ENCODE results near the gene VPS52.
"Not testable (repeated sequence)": the region's sequence is repeated elsewhere in the genome, so short reads cannot be mapped to it uniquely, and the experiment has no call there.

VPS52 gene

DNA sequence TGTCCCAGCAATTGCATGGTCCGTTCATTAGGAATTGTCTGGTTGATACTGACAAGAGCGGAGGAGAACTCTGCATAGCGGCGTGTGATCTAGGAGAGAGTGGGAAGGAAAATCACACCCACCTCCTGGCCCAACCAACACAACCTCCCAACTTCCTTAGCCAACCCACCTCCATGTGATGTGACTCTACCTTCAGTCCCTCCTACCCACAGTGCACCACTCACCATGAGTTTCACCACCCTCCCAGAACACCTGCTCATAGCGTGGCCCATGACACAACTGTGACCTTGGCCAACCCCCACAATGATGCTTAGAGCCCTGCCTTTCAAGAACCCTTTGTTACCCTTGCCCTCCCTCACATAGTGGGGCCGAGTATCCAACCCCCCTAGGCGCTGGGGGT is 7.7 kb downstream of the VPS52 start:
- H3K36me3 ChIP-seq (ENCODE audit: insufficient read depth, low read length), result no peaks in the 10 kb centered on the region; the same call in 1 of the 2 replicates
- no peak overlapping the region for H3K9ac ChIP-seq (ENCODE audit: low read depth, low read length)

DNA sequence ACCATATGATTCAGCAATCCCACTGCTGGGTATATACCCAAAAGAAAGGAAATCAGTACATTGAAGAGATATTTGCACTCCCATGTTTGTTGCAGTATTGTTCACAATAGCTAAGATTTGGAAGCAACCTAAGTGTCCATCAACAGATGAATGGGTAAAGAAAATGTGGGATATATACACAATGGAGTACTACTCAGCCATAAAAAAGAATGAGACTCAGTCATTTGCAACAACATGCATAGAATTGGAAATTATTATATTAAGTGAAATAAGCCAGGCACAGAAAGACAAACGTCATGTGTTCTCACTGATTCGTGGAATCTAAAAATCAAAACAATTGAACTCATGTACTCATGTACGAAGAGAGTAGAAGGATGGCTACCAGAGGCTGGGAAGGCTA is 9.2 kb downstream of the VPS52 start:
- H3K36me3 ChIP-seq (ENCODE audit: insufficient read depth, low read length); H3K9ac ChIP-seq (ENCODE audit: low read depth, low read length); H3K4me1 ChIP-seq (ENCODE audit: insufficient read depth, low read length); H3K9me3 ChIP-seq (ENCODE audit: control insufficient read depth, insufficient read depth, low read length): not testable (repeated sequence)

More for the DNA sequence above, 7.7 kb downstream of the VPS52 start:
- Histone ChIP-seq H3K4me1 (ENCODE audit: insufficient read depth, low read length) (no peaks in the 10 kb centered on the region), H3K9me3 (ENCODE audit: control insufficient read depth, insufficient read depth, low read length) (no peaks in the 10 kb centered on the region)

DNA sequence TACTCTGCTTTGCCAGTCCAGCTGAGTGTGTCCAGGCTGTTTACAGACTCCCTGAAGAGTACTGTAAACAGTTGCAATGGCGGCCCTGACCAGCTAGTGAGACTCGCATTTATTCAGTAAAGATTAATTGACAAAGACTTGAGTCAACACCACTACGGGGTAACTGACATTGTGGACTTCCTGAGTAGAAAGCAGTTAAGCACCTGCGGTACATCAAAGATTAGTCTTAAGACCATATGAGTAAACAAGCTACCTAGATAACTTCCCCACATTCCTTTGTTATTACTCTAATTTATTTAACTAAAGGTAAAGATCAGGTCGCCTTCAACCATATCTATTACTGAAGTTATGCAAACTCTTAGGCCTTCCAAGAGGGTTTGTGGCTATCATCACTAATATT is 12.6 kb downstream of the VPS52 start:
- Histone ChIP-seq H3K36me3 (ENCODE audit: insufficient read depth, low read length) (no peaks in the 10 kb centered on the region; the same call in 1 of the 2 replicates), H3K9me3 (ENCODE audit: control insufficient read depth, insufficient read depth, low read length) (no peaks in the 10 kb centered on the region; the same call in 1 of the 2 replicates), H3K9ac (ENCODE audit: low read depth, low read length) (no peak overlapping the region), H3K4me1 (ENCODE audit: insufficient read depth, low read length) (no peaks in the 10 kb centered on the region)

DNA sequence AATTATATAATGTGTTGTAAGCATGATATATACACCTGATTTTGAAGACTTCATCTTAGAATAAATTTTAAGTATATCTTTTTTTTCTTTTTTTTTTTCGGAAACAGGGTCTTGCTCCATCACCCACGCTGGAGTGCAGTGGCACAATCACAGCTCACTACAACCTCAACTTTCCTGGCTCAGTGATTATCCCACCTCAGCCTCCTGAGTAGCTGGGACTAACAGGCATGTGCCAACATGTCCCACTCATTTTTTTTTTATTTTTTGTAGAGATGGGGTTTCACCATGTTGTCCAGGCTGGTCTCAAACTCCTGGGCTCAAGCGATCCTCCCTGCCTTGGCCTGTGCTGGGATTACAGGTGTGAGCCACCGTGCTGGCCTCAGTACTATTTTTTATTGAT is 17.1 kb downstream of the VPS52 start:
- peaks cover 6% of the 10 kb centered on the region; the same call in 1 of the 2 replicates for H3K4me1 ChIP-seq (ENCODE audit: insufficient read depth, low read length)
- H3K9me3 ChIP-seq (ENCODE audit: control insufficient read depth, insufficient read depth, low read length), result no peaks in the 10 kb centered on the region; the same call in 1 of the 2 replicates
- H3K36me3 ChIP-seq (ENCODE audit: insufficient read depth, low read length), result no peaks in the 10 kb centered on the region
- H3K9ac ChIP-seq (ENCODE audit: low read depth, low read length), result no peak overlapping the region

DNA sequence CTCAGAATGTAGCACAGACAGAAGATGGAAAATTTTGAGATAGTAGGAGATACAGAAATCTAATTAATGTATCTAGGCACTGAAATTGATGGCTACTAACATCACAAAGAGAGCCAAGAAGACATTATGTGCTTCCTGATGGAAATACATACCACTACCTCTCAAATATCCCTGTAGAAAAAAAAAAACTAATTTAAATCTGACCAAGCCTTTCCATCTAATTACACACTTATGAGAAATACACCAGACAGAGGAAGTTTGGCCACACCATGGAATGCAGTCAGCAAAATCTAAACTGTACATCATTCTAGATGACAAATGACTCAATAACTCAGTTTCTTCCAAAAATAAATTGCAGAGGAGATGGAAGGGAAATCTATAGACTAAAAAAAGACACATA is 18.9 kb downstream of the VPS52 start:
- H3K9ac ChIP-seq (ENCODE audit: low read depth, low read length), result no peak overlapping the region
- H3K4me1 ChIP-seq (ENCODE audit: insufficient read depth, low read length), result peaks cover 6% of the 10 kb centered on the region; the same call in 1 of the 2 replicates
- H3K9me3 ChIP-seq (ENCODE audit: control insufficient read depth, insufficient read depth, low read length), result no peaks in the 10 kb centered on the region; the same call in 1 of the 2 replicates
- no peaks in the 10 kb centered on the region for H3K36me3 ChIP-seq (ENCODE audit: insufficient read depth, low read length)

DNA sequence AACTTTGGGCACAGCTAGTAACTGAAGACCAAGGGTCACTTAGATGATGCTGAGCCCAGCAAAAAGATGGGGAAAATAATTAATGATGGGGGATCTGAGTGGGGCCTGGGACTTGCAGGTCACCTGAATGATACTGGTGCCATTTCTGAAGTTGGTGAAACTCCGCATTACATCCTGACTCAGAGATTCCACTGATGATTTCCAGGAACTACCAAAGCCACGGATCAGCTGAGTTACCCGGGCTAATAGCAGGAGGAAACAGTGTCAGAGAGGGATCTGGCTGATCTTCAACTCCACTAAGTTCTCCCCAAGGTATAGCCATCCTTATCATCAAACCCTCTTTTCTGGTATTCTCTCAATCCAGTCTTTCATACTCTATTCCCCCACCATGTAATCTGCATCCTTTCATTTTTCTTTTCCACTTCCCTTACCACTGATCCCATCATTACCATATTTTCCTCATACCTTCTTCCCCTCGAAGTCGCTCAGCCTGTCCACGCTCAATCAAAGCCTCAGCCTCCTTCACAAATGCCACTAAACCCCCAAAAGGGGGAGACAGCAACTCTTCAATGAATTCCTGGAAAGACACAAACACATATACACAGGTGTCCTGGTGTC is 20.2 kb downstream of the VPS52 start:
- Histone ChIP-seq H3K4me1 (ENCODE audit: insufficient read depth, low read length) (peaks cover 6% of the 10 kb centered on the region; the same call in 1 of the 2 replicates), H3K36me3 (ENCODE audit: insufficient read depth, low read length) (no peaks in the 10 kb centered on the region), H3K9ac (ENCODE audit: low read depth, low read length) (no peak overlapping the region), H3K9me3 (ENCODE audit: control insufficient read depth, insufficient read depth, low read length) (no peaks in the 10 kb centered on the region; the same call in 1 of the 2 replicates)

DNA sequence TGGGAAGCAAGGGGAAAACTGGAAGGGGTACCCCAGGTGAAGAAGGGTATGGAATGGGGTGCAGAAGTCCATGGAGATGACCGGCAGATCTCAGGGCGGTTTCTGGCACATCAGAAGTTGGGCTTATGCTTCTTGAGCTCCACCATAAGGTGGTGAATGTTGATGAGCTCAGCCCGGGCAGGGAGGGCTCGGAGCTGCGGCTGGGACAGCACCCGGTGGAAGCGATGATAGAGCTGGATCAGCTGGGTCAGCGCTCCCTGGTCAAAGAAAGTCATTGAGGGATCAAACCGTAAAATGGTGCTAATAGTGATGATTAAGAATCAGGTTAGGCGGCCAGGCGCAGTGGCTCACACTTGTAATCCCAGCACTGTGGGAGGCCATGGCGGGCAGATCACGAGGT is 20.9 kb downstream of the VPS52 start:
- H3K36me3 ChIP-seq (ENCODE audit: insufficient read depth, low read length), result no peaks in the 10 kb centered on the region
- peaks cover 6% of the 10 kb centered on the region; the same call in 1 of the 2 replicates for H3K4me1 ChIP-seq (ENCODE audit: insufficient read depth, low read length)
- no peak overlapping the region for H3K9ac ChIP-seq (ENCODE audit: low read depth, low read length)
- H3K9me3 ChIP-seq (ENCODE audit: control insufficient read depth, insufficient read depth, low read length), result no peaks in the 10 kb centered on the region; the same call in 1 of the 2 replicates

DNA sequence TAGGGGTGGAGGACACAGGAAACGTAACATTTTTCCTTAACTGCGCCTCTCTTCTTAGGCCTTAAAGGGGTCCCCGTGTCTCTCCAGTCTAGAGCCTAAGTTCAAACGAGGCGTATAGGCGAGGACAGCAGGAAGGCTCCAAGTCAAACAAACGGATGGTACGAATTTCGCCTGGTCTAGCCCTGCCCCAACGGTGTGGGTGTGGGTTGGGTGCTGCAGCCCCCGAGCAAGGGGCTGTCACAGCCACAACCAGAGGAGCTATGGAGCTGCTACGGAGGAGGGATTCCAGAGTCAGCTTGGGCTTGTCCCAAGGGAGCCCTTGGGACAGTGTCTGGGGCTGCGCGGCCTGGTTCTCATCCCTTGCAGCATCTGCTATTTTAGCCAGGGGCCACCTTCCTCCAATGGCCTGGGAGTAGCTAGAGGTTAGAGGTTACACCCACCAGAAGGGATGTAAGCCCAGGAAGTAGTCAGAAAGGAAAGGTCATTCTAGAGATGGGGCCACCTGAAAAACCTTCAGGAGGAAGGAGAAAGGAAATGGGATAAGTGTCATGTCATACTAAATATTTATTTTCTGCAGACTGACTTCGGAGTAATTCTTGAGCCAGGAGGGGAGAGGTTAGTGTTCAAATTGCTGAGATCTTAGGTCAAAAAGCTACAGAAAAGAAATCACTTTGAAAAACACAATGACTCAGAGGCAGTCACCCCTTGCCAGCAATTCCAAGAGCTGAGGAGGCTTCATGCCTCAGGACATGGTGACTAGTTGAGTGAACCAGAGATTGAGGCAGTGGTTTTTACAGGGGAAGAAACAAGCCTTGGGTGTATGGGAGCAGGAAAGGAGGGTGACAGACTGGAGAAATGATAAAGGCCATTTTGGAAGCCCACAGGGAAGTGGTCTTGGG is 21.7 kb downstream of the VPS52 start:
- Histone ChIP-seq H3K4me1 (ENCODE audit: insufficient read depth, low read length) (peaks cover 6% of the 10 kb centered on the region; the same call in 1 of the 2 replicates), H3K9me3 (ENCODE audit: control insufficient read depth, insufficient read depth, low read length) (no peaks in the 10 kb centered on the region)

DNA sequence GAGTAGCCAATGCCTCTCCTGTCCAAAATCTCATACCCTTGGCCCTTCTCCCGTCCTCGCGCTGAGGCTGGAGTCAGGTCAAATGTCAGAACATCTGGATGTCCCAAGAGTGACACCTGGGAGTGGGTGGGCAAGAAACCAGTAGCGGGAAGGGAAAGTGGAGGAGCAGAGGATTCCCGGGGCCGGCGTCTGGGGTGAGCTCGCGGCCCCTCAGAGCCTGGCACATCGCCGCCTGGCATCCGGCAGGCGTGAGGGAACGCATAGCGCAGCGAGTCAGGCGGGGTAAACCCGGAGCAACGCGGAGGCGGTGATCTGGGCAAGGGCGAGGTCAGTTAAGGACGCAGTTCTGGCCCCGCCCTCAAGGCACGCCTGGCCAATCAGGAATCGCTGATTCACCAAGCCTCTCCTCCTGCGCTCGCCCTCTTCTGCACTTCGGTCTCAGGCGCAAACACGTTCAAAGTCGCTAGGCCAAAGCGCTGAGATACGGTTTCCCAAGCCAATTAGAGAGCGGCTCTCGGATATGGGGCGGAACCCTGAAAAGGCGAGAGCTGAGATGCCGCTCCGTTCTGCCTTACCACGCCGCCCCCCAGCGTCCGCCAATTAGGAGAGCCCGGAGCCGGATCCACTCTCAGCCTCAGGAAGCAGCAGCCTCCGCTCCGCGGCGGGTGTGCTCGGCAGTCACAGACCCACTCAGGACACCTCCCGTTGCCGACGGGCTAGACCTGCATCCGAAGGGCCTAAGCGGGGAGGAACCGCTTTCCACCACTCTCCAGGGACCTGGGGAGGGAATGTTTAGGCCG is 22.5 kb downstream of the VPS52 start:
- H3K9ac ChIP-seq (ENCODE audit: low read depth, low read length), result peak overlapping the region; percentile 74
- H3K36me3 ChIP-seq (ENCODE audit: insufficient read depth, low read length), result no peaks in the 10 kb centered on the region
- no peaks in the 10 kb centered on the region for H3K9me3 ChIP-seq (ENCODE audit: control insufficient read depth, insufficient read depth, low read length)
- H3K4me1 ChIP-seq (ENCODE audit: insufficient read depth, low read length), result peaks cover 6% of the 10 kb centered on the region; the same call in 1 of the 2 replicates

More for the DNA sequence above, 21.7 kb downstream of the VPS52 start:
- Histone ChIP-seq H3K9ac (ENCODE audit: low read depth, low read length) (peak overlapping the region; percentile 74), H3K36me3 (ENCODE audit: insufficient read depth, low read length) (no peaks in the 10 kb centered on the region)

DNA sequence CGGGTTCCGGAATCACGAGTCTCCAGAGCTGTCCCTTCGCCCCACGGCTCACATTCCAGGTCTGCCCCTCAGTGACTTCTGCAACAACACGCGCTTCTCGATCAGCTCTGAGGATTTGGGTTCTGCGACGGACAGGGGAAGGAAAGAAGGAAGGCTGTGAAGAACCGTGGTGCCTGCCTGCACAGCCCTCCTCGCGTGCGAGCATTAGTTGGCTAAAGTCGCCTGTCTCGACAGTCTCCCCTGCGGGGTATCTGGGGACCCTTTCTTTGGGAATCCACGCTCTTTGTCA is 23.1 kb downstream of the VPS52 start:
- Histone ChIP-seq H3K36me3 (ENCODE audit: insufficient read depth, low read length) (no peaks in the 10 kb centered on the region), H3K4me1 (ENCODE audit: insufficient read depth, low read length) (peaks cover 6% of the 10 kb centered on the region; the same call in 1 of the 2 replicates), H3K9ac (ENCODE audit: low read depth, low read length) (peak overlapping the region; percentile 50; the same call in 1 of the 2 replicates), H3K9me3 (ENCODE audit: control insufficient read depth, insufficient read depth, low read length) (no peaks in the 10 kb centered on the region)

DNA sequence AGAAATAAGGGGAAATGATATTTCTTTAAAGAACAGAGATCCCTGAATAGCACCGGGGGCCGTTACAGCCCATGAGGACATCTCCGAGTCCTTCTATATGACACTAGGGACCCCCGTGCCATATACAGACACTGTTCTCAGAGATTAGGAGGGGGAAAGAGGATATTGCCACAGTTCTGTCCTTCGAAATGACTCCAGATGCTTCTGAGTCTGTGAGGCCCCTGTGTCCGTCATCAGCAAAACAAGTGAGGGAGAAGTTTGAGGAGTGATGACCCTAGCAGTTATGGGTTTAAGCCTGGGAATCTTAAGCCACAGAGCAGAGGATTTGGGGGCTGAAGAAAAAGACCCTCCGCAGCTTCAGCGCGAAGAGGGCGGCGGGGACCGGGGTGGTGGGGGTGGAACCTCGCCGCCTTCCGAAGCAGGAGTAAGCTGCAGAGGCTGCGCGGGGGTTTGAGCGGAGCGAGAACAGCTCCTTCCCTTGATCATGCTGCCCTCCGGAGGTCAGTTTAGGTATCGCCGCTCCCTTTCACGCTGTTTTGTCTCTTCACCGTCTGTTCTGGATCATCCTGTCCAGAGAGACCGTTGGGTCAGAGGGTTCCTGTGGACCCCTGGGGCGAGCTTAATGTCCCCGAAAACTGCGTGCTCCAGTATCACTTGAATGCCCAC is 23.6 kb downstream of the VPS52 start:
- Histone ChIP-seq H3K9me3 (ENCODE audit: control insufficient read depth, insufficient read depth, low read length) (no peaks in the 10 kb centered on the region), H3K4me1 (ENCODE audit: insufficient read depth, low read length) (peaks cover 6% of the 10 kb centered on the region; the same call in 1 of the 2 replicates), H3K36me3 (ENCODE audit: insufficient read depth, low read length) (no peaks in the 10 kb centered on the region), H3K9ac (ENCODE audit: low read depth, low read length) (peak overlapping the region; percentile 50; the same call in 1 of the 2 replicates)

DNA sequence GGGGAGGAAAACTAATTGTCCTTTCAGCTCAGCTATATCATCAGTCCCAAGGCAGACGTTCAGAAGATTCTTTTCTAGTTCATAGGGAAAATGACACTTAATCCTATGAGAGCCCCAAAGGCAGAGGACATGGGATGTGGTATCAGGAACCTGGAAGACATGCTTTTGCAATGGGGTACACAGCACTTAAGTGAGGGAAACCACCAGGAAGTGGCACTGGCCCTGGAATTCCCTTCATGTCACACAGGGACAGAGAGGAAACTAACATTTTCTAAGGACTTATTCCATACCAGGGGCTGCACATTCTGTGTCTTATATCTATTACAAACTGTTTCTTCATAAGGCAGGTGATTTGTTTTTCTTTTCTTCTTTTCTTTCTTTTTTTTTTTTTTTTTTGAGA is 28.2 kb downstream of the VPS52 start:
- H3K9ac ChIP-seq (ENCODE audit: low read depth, low read length), result no peak overlapping the region
- no peaks in the 10 kb centered on the region for H3K4me1 ChIP-seq (ENCODE audit: insufficient read depth, low read length)
- H3K36me3 ChIP-seq (ENCODE audit: insufficient read depth, low read length), result no peaks in the 10 kb centered on the region
- H3K9me3 ChIP-seq (ENCODE audit: control insufficient read depth, insufficient read depth, low read length), result no peaks in the 10 kb centered on the region

DNA sequence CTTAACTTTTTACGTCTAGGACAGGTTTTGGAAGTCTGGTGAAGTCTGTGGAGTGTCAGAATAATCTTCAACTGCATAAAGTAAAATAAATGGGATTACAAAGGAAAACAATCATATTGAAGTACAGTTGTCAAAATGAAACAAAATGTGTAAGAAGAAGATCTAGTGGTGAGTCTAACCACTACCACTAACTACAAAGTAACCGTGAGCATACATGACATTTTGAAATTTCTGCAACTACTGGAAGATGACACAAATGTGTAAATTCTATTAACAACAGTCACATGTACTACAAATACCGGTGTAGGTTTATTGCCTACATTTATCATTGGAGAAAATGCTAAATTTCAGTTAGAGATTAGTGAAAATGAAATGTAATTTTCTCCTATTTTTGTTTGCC is 29.7 kb downstream of the VPS52 start:
- Histone ChIP-seq H3K9me3 (ENCODE audit: control insufficient read depth, insufficient read depth, low read length) (no peaks in the 10 kb centered on the region), H3K36me3 (ENCODE audit: insufficient read depth, low read length) (no peaks in the 10 kb centered on the region), H3K9ac (ENCODE audit: low read depth, low read length) (no peak overlapping the region), H3K4me1 (ENCODE audit: insufficient read depth, low read length) (no peaks in the 10 kb centered on the region)

DNA sequence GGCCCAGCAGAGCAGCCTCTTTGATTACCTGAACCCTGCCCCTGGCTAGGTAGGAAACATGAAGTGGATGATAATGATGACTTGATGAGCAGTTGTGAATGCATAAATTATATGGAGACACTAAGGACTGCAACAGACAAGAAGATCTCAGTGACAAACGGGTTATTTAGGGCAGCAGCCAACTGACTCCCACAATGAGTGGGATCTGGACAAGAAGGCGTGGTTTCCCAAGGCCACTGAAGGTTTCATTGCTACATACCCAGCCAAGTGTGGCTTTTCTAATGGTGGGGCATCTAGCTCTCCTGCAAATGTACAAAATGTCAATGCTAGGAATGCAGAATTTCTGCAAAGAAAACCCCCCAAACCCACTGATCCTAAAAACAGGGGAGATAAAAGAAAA is 33.9 kb downstream of the VPS52 start:
- no peaks in the 10 kb centered on the region for H3K9me3 ChIP-seq (ENCODE audit: control insufficient read depth, insufficient read depth, low read length)
- H3K36me3 ChIP-seq (ENCODE audit: insufficient read depth, low read length), result no peaks in the 10 kb centered on the region
- H3K9ac ChIP-seq (ENCODE audit: low read depth, low read length), result no peak overlapping the region
- H3K4me1 ChIP-seq (ENCODE audit: insufficient read depth, low read length), result peaks cover 11% of the 10 kb centered on the region

Measured in ES-I3 (cell line).